H9 (cell line): ENCODE results near the gene LRFN3. TPM values are rescaled to one million over a fixed set of nuclear protein-coding genes. Genes with fewer than 3 reads are reported as not detected.

ENCODE experiments used
- DNase-seq: peaks from one replicate; pipeline ENCODE4 v3.0.0-alpha.2; 2017
- H2AFZ ChIP-seq: one replicate; pipeline ENCODE4 v1.6.1; 2013; ENCODE audit warnings: mild to moderate bottlenecking, low read length, control low read depth, moderate library complexity
- H2AK5ac ChIP-seq: 2 replicates; pipeline ENCODE4 v1.6.1; 2013; ENCODE audit warnings: low read length, control low read depth, mixed read lengths; ENCODE audit not compliant: insufficient read length
- H2BK120ac ChIP-seq: one replicate; pipeline ENCODE4 v1.6.1; 2013; ENCODE audit warnings: low read depth, mild to moderate bottlenecking, low read length, control low read depth, inconsistent platforms; ENCODE audit not compliant: poor library complexity, severe bottlenecking
- H2BK12ac ChIP-seq: 2 replicates; pipeline ENCODE4 v1.6.1; 2013; ENCODE audit warnings: low read length, control low read depth, mixed read lengths, low read depth; ENCODE audit not compliant: insufficient read length
- H2BK15ac ChIP-seq: 2 replicates; pipeline ENCODE4 v1.6.1; 2013; ENCODE audit warnings: low read depth, low read length, control low read depth
- H2BK20ac ChIP-seq: one replicate; pipeline ENCODE4 v1.6.1; 2013; ENCODE audit warnings: low read depth, mild to moderate bottlenecking, low read length, control low read depth, inconsistent platforms; ENCODE audit not compliant: poor library complexity, severe bottlenecking
- H2BK5ac ChIP-seq: 2 replicates; pipeline ENCODE4 v1.6.1; 2013; ENCODE audit warnings: low read length, control low read depth, mixed read lengths; ENCODE audit not compliant: insufficient read length
- H3K14ac ChIP-seq: 2 replicates; pipeline ENCODE4 v1.6.1; 2013; ENCODE audit warnings: low read length, control low read depth; ENCODE audit not compliant: insufficient read depth
- H3K18ac ChIP-seq: 2 replicates; pipeline ENCODE4 v1.6.1; 2013; ENCODE audit warnings: low read depth, mild to moderate bottlenecking, mixed read lengths, low read length, control low read depth; ENCODE audit not compliant: insufficient read length
- H3K23ac ChIP-seq: 2 replicates; pipeline ENCODE4 v1.6.1; 2013; ENCODE audit warnings: low read length, control low read depth, mixed read lengths, low read depth; ENCODE audit not compliant: insufficient read length
- H3K23me2 ChIP-seq: 2 replicates; pipeline ENCODE4 v1.6.1; 2013; ENCODE audit warnings: low read depth, mild to moderate bottlenecking, mixed read lengths, low read length, control low read depth; ENCODE audit not compliant: insufficient read length, poor library complexity, severe bottlenecking
- H3K27ac ChIP-seq: 2 replicates; pipeline ENCODE4 v1.5.1; 2013; ENCODE audit warnings: low read length, control low read depth, mixed read lengths, low read depth; ENCODE audit not compliant: insufficient read length
- H3K27me3 ChIP-seq: 2 replicates; pipeline ENCODE4 v1.6.1; 2013; ENCODE audit warnings: low read length, control low read depth, inconsistent platforms; ENCODE audit not compliant: insufficient read depth
- H3K4ac ChIP-seq: 2 replicates; pipeline ENCODE4 v1.6.1; 2013; ENCODE audit warnings: low read depth, mild to moderate bottlenecking, control low read depth, inconsistent platforms, low read length, moderate library complexity
- H3K4me1 ChIP-seq: 2 replicates; pipeline ENCODE4 v1.6.1; 2013; ENCODE audit warnings: low read length, control low read depth, inconsistent platforms; ENCODE audit not compliant: insufficient read depth
- H3K4me2 ChIP-seq: 2 replicates; pipeline ENCODE4 v1.6.1; 2013; ENCODE audit warnings: low read length, control low read depth, mixed read lengths; ENCODE audit not compliant: insufficient read length, insufficient read depth
- H3K56ac ChIP-seq: 2 replicates; pipeline ENCODE4 v1.6.1; 2013; ENCODE audit warnings: low read depth, mild to moderate bottlenecking, mixed read lengths, low read length, control low read depth; ENCODE audit not compliant: insufficient read length
- H3K79me1 ChIP-seq: 2 replicates; pipeline ENCODE4 v1.6.1; 2013; ENCODE audit warnings: low read depth, mild to moderate bottlenecking, moderate library complexity, low read length, control low read depth, inconsistent platforms; ENCODE audit not compliant: insufficient read depth, poor library complexity, severe bottlenecking
- H3K79me2 ChIP-seq: 2 replicates; pipeline ENCODE4 v1.6.1; 2013; ENCODE audit warnings: low read length, control low read depth, inconsistent platforms; ENCODE audit not compliant: insufficient read depth
- H3K9ac ChIP-seq: 2 replicates; pipeline ENCODE4 v1.6.1; 2013; ENCODE audit warnings: low read length, control low read depth, mixed read lengths; ENCODE audit not compliant: insufficient read length; ENCODE audit errors: extremely low read depth
- H3K9me3 ChIP-seq: one replicate; pipeline ENCODE4 v1.6.1; 2013; ENCODE audit warnings: low read depth, low read length, inconsistent platforms; ENCODE audit not compliant: control insufficient read depth
- H3T11ph ChIP-seq: one replicate; pipeline ENCODE4 v1.6.1; 2013; ENCODE audit warnings: mild to moderate bottlenecking, low read length, control low read depth, inconsistent platforms
- H4K20me1 ChIP-seq: one replicate; pipeline ENCODE4 v1.6.1; 2013; ENCODE audit not compliant: control insufficient read depth, insufficient read length, insufficient read depth
- H4K5ac ChIP-seq: 2 replicates; pipeline ENCODE4 v1.6.1; 2013; ENCODE audit warnings: low read depth, mild to moderate bottlenecking, mixed read lengths, low read length, control low read depth; ENCODE audit not compliant: insufficient read length
- H4K8ac ChIP-seq: replicated peaks from 2 replicates; pipeline ENCODE4 v1.6.1; 2013; ENCODE audit warnings: low read length, control low read depth, mixed read lengths, low read depth; ENCODE audit not compliant: insufficient read length
- H4K91ac ChIP-seq: 2 replicates; pipeline ENCODE4 v1.6.1; 2013; ENCODE audit warnings: low read depth, mild to moderate bottlenecking, moderate library complexity, mixed read lengths, low read length, control low read depth; ENCODE audit not compliant: insufficient read length
- H3K27ac Mint-ChIP-seq, 3 experiments: 2 replicates in 2 of 3; 3 replicates in 1 of 3; pipeline ENCODE4 v1.8.0; 2020 to 2021; ENCODE audit warnings: mixed read lengths in 3 of 3, mild to moderate bottlenecking in 1 of 3, moderate library complexity in 1 of 3
- H3K27me3 Mint-ChIP-seq: 2 replicates; pipeline ENCODE4 v1.8.0; 2021; ENCODE audit warnings: low read depth, mild to moderate bottlenecking, moderate library complexity, mixed read lengths
- H3K36me3 Mint-ChIP-seq, 3 experiments: 2 replicates in 2 of 3; 3 replicates in 1 of 3; pipeline ENCODE4 v1.8.0; 2020 to 2021; ENCODE audit warnings: low read depth in 3 of 3, mixed read lengths in 3 of 3; ENCODE audit not compliant: insufficient read depth in 1 of 3
- H3K4me1 Mint-ChIP-seq, 2 experiments: 2 replicates each; pipeline ENCODE4 v1.8.0; 2020; ENCODE audit warnings: mixed read lengths in 2 of 2
- H3K4me3 Mint-ChIP-seq, 2 experiments: 2 replicates in 1 of 2; 3 replicates in 1 of 2; pipeline ENCODE4 v1.8.0; 2020 to 2021; ENCODE audit warnings: mild to moderate bottlenecking in 2 of 2, mixed read lengths in 2 of 2, moderate library complexity in 1 of 2
- H3K9me3 Mint-ChIP-seq, 2 experiments: 2 replicates in 1 of 2; 3 replicates in 1 of 2; pipeline ENCODE4 v1.8.0; 2020; ENCODE audit warnings: mild to moderate bottlenecking in 2 of 2, mixed read lengths in 2 of 2, moderate library complexity in 1 of 2
- whole genome bisulfite sequencing: extraction: QIAGEN DNeasy Blood & Tissue Kit; methylation state at CpG from one replicate; pipeline ENCODE4 v1.1.7; 2013; ENCODE audit warnings: missing lambda C conversion rate, low lambda C conversion rate, mixed read lengths; ENCODE audit not compliant: insufficient read length; ENCODE audit errors: extremely low coverage; 5-methylcytosine and 5-hydroxymethylcytosine counted together
- total RNA-seq: library from RNA; stranded (reverse); gene quantifications from 2 replicates; pipeline ENCODE4 v1.2.1, GENCODE V29; 2021
- TF ChIP-seq, protein P1 (sequence below): fragments of 200-600 bp; sonication (generic); conservative IDR thresholded peaks from 3 replicates; pipeline ENCODE4 v1.8.0; 2021; ENCODE audit warnings: antibody characterized with exemption, mild to moderate bottlenecking

Gene LRFN3
- total RNA-seq, 1 experiment from 2014 or later: 20.5 TPM

DNA sequence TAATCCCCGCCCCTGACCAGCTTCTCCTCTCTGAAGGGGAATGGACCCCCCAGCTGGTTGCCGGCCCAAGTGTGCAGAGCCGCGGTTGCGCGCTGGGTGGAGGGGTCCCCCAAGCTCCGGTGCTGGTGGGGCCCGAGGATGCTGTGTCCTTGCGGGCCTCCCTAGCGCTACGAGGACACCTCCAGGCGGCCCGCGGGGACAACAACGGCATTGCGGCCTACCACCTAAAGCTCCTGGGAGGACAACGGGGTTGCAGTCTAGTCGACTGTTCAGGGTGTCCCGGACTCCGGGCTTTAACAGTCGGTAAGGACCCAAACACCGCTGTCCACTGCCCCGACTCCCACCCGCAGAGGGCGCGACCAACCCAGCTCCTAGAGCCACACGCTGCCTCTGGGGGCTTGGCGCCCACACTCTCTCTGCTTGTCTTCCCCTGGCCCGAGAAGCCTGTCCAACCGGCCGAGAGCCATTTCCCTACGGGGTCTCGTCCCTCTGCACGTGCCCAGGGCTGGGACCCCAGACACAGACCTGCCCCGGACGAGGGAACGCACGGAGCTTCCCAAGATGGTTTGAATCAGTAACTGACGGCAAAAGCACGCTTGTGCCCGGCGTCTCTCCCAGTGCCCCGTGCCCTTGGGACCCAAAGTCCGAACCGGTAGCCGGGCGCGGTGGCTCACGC lies 57.9 kb downstream of the LRFN3 start:
- Histone ChIP-seq H4K91ac (no peak overlapping the region), H4K5ac (no peak overlapping the region), H3K4me1 (no peaks in the 10 kb centered on the region), H3K23ac (no peak overlapping the region), H3K9me3 (no peaks in the 10 kb centered on the region), H3K56ac (no peak overlapping the region), H2AFZ (no peak overlapping the region), H2BK5ac (no peak overlapping the region), H3K14ac (no peak overlapping the region; the same call in 1 of the 2 replicates), H2BK120ac (no peak overlapping the region), H2BK20ac (no peak overlapping the region), H3K9ac (no peak overlapping the region), H2BK15ac (no peak overlapping the region), H3T11ph (no peak overlapping the region), H4K20me1 (peaks cover 3% of the 10 kb centered on the region), H2AK5ac (no peak overlapping the region), H3K79me1 (no peaks in the 10 kb centered on the region), H3K18ac (no peak overlapping the region), H3K27me3 (no peaks in the 10 kb centered on the region), H3K23me2 (peaks cover 6% of the 10 kb centered on the region), H3K4ac (no peak overlapping the region), H3K4me2 (no peak overlapping the region), H3K79me2 (no peaks in the 10 kb centered on the region), H4K8ac (no peak overlapping the region), H2BK12ac (no peak overlapping the region), H3K27ac (no peak overlapping the region)
- peaks cover 15 to 19% of the 10 kb centered on the region in 2 experiments for H3K4me1 Mint-ChIP-seq
- no CpG with 5 or more reads among the region's 49 CpGs for WGBS
- H3K9me3 Mint-ChIP-seq: no peaks in the 10 kb centered on the region; a peak in 1 of 5 replicates
- H3K4me3 Mint-ChIP-seq: peak overlapping the region; percentile 25 to 69; a peak in 4 of 5 replicates
- H3K36me3 Mint-ChIP-seq: peaks cover 5 to 9% (median 5%) of the 10 kb centered on the region in 3 experiments
- H3K27me3 Mint-ChIP-seq: peaks cover 16% of the 10 kb centered on the region
- peak; percentile 71 for DNase-seq
- TF ChIP-seq, protein P1, sequence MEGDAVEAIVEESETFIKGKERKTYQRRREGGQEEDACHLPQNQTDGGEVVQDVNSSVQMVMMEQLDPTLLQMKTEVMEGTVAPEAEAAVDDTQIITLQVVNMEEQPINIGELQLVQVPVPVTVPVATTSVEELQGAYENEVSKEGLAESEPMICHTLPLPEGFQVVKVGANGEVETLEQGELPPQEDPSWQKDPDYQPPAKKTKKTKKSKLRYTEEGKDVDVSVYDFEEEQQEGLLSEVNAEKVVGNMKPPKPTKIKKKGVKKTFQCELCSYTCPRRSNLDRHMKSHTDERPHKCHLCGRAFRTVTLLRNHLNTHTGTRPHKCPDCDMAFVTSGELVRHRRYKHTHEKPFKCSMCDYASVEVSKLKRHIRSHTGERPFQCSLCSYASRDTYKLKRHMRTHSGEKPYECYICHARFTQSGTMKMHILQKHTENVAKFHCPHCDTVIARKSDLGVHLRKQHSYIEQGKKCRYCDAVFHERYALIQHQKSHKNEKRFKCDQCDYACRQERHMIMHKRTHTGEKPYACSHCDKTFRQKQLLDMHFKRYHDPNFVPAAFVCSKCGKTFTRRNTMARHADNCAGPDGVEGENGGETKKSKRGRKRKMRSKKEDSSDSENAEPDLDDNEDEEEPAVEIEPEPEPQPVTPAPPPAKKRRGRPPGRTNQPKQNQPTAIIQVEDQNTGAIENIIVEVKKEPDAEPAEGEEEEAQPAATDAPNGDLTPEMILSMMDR: peak; percentile 55
- H3K27ac Mint-ChIP-seq: 0 out of 7 replicates have a peak overlapping the region, but pooled peaks of 1 of the 3 experiments have one; percentile 51

Other genes with a start within 250 kb of the LRFN3 start
- gene ZBTB32, start 231.8 kb upstream of the LRFN3 start, total RNA-seq: 0.13 TPM in 1 of 2 replicates, not detected in the other
- gene KMT2B, start 218.4 kb upstream of the LRFN3 start, total RNA-seq: 47.7 and 50.5 TPM in 2 replicates
- gene IGFLR1, start 193.9 kb upstream of the LRFN3 start, total RNA-seq: 2.9 and 3.2 TPM in 2 replicates
- 16.8 and 19.2 TPM in 2 replicates for gene U2AF1L4, start 191.0 kb upstream of the LRFN3 start, total RNA-seq
- gene PSENEN, start 190.7 kb upstream of the LRFN3 start, total RNA-seq: 69.7 and 77.7 TPM in 2 replicates
- gene LIN37, start 187.8 kb upstream of the LRFN3 start, total RNA-seq: 4.7 and 5.9 TPM in 2 replicates
- gene HSPB6, start 179.3 kb upstream of the LRFN3 start, total RNA-seq: 0.37 TPM in 2 replicates
- 21.8 and 29.1 TPM in 2 replicates for gene PROSER3, start 178.2 kb upstream of the LRFN3 start, total RNA-seq
- gene ARHGAP33, start 160.8 kb upstream of the LRFN3 start, total RNA-seq: 18.7 and 19.5 TPM in 2 replicates
- gene PRODH2, start 123.5 kb upstream of the LRFN3 start, total RNA-seq: not detected in 2 replicates
- gene NPHS1, start 83.9 kb upstream of the LRFN3 start, total RNA-seq: 0.83 and 1.1 TPM in 2 replicates
- gene KIRREL2, start 79.5 kb upstream of the LRFN3 start, total RNA-seq: 3.1 and 3.6 TPM in 2 replicates
- 29.9 and 36.9 TPM in 2 replicates for gene APLP1, start 67.8 kb upstream of the LRFN3 start, total RNA-seq
- gene NFKBID, start 35.8 kb upstream of the LRFN3 start, total RNA-seq: 18.4 and 18.8 TPM in 2 replicates
- gene HCST, start 33.8 kb upstream of the LRFN3 start, total RNA-seq: 0.68 and 1.8 TPM in 2 replicates
- gene TYROBP, start 28.1 kb upstream of the LRFN3 start, total RNA-seq: not detected in 2 replicates
- gene SDHAF1, start 58.8 kb downstream of the LRFN3 start, total RNA-seq: 14.7 and 16.0 TPM in 2 replicates
- 19.2 and 20.4 TPM in 2 replicates for gene SYNE4, start 72.4 kb downstream of the LRFN3 start, total RNA-seq
- 28.0 and 32.5 TPM in 2 replicates for gene ALKBH6, start 77.8 kb downstream of the LRFN3 start, total RNA-seq
- 19.7 and 20.9 TPM in 2 replicates for gene CLIP3, start 96.5 kb downstream of the LRFN3 start, total RNA-seq
- 5.1 and 5.4 TPM in 2 replicates for gene THAP8, start 117.9 kb downstream of the LRFN3 start, total RNA-seq
- gene WDR62, start 118.5 kb downstream of the LRFN3 start, total RNA-seq: 28.5 and 30.0 TPM in 2 replicates
- gene OVOL3, start 174.8 kb downstream of the LRFN3 start, total RNA-seq: not detected in 2 replicates
- 145 and 146 TPM in 2 replicates for gene POLR2I, start 178.5 kb downstream of the LRFN3 start, total RNA-seq
- gene TBCB, start 179.1 kb downstream of the LRFN3 start, total RNA-seq: 203 and 216 TPM in 2 replicates
- gene CAPNS1, start 203.7 kb downstream of the LRFN3 start, total RNA-seq: 379 and 399 TPM in 2 replicates
- gene COX7A1, start 216.1 kb downstream of the LRFN3 start, total RNA-seq: not detected in 2 replicates